ENCODE measurements around the gene TSPAN9.

- TF ChIP-seq LARP7 (IDR thresholded peaks at IDR 0.05) (no peak), TARDBP (IDR thresholded peaks at IDR 0.05; ENCODE audit: borderline replicate concordance) (no peak), USF2 (IDR thresholded peaks at IDR 0.05; ENCODE audit: borderline replicate concordance, low read depth, low read length) (no peak), EP300 (IDR thresholded peaks at IDR 0.05; ENCODE audit: borderline replicate concordance in 1 of 2, control insufficient read depth in 1 of 2, low read depth in 2 of 2, low read length in 2 of 2) (no peak)
These were observed 62.6 kb downstream of the TSPAN9 start for GRCh38 chr12:3139760-3140159.
